GM12801 (cell line): ENCODE data around the gene F2R.

Source experiments
- TF ChIP-seq, protein P1 (sequence below): IDR thresholded peaks from one replicate; pipeline ENCODE4 v1.5.1; 2011; ENCODE audit warnings: control low read depth; ENCODE audit not compliant: insufficient read length; ENCODE audit errors: extremely low read depth

Gene F2R

DNA sequence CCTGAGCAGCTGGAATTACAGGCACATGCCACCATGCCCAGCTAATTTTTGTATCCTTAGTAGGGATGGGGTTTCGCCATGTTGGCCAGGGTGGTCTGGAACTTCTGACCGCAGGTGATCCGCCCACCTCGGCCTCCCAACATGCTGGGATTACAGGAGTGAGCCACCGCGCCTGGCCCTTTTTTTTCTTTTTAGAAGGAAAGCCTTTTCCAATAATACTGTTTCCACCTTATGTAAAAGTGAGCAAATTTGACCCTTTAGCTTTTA is 23.7 kb upstream of the F2R start:
- TF ChIP-seq, protein P1, sequence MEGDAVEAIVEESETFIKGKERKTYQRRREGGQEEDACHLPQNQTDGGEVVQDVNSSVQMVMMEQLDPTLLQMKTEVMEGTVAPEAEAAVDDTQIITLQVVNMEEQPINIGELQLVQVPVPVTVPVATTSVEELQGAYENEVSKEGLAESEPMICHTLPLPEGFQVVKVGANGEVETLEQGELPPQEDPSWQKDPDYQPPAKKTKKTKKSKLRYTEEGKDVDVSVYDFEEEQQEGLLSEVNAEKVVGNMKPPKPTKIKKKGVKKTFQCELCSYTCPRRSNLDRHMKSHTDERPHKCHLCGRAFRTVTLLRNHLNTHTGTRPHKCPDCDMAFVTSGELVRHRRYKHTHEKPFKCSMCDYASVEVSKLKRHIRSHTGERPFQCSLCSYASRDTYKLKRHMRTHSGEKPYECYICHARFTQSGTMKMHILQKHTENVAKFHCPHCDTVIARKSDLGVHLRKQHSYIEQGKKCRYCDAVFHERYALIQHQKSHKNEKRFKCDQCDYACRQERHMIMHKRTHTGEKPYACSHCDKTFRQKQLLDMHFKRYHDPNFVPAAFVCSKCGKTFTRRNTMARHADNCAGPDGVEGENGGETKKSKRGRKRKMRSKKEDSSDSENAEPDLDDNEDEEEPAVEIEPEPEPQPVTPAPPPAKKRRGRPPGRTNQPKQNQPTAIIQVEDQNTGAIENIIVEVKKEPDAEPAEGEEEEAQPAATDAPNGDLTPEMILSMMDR: no peak

GRCh38 chr5:76692651-76693050 is 23.3 kb upstream of the F2R start:
- TF ChIP-seq, protein P1: no peak

- TF ChIP-seq, protein P1: no peak
Measured at GRCh38 chr5:76693141-76693540, 22.8 kb upstream of the F2R start.

DNA sequence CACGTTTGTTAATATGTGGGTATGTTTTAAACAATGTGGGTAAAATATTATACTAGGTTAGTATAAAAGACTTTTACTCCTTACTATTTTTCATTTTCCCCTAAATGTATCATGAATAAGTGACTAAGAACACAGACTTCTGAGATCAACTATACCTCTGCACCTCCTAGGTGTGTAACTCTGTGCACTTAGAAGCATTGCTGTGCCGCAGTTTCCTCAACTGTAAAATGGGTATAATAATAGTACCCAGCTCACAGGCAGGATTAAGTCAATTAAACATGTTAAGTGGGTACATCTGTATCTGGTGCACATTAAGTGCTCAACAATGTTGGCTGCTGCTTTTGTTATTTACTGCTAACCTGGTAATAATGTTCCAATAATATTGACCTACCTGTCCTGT is 21.6 kb upstream of the F2R start:
- TF ChIP-seq, protein P1: no peak

- TF ChIP-seq, protein P1: no peak
Measured at GRCh38 chr5:76695346-76695745, 20.6 kb upstream of the F2R start.

GRCh38 chr5:76696251-76696650 is 19.7 kb upstream of the F2R start:
- TF ChIP-seq, protein P1: no peak

DNA sequence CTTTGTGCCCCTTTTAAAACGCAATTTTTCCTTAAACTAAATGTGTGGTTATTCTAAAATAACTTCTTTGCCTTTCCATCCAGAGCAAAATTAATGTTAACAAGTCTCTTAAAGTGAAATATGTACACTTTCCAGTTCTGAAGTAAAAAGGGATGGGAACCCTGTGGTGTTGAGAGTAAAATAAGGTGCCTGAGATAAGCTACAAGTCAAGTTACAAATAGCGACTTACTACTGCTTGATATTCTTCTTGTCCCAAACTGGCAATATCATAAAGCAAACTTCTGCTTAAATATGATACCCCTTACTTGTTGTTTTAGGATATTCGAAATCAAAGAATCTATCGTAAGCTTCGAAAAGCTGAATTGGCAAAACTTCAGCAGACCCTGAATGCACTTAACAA is 18.3 kb upstream of the F2R start:
- TF ChIP-seq, protein P1: no peak

GRCh38 chr5:76700571-76700970 is 15.4 kb upstream of the F2R start:
- TF ChIP-seq, protein P1: no peak
